RWPE2 (cell line): ENCODE results near the gene TMCO1.
"Not testable (repeated sequence)": the region's sequence is repeated elsewhere in the genome, so short reads cannot be mapped to it uniquely, and the experiment has no call there.

Experiments used
- ATAC-seq: fragments of 200-7000 bp; cut with Tn5 transposase; 3 replicates; pipeline ENCODE4 v1.9.1; 2021; ENCODE audit warnings: low read depth
- DNase-seq: peaks from one replicate; pipeline ENCODE4 v3.0.0-alpha.2; 2020; ENCODE audit warnings: low spot score
- H3K27ac ChIP-seq: fragments of 450-650 bp; 2 replicates; pipeline ENCODE4 v1.5.1; 2017; ENCODE audit warnings: mild to moderate bottlenecking; ENCODE audit not compliant: poor library complexity, severe bottlenecking
- H3K27me3 ChIP-seq: fragments of 250-450 bp; sonication (Bioruptor Pico); 2 replicates; pipeline ENCODE4 v1.5.1; 2021; ENCODE audit warnings: mild to moderate bottlenecking, moderate library complexity; ENCODE audit not compliant: insufficient read depth, poor library complexity, severe bottlenecking
- H3K36me3 ChIP-seq: fragments of 250-450 bp; sonication (Bioruptor Pico); 2 replicates; pipeline ENCODE4 v1.5.1; 2020; ENCODE audit warnings: low read depth, mild to moderate bottlenecking, moderate library complexity
- H3K4me1 ChIP-seq: fragments of 250-450 bp; sonication (Bioruptor Pico); 2 replicates; pipeline ENCODE4 v1.5.1; 2021; ENCODE audit warnings: mild to moderate bottlenecking, moderate library complexity; ENCODE audit not compliant: insufficient read depth, poor library complexity, severe bottlenecking
- H3K4me3 ChIP-seq: fragments of 250-450 bp; sonication (Bioruptor Pico); 2 replicates; pipeline ENCODE4 v1.5.1; 2021; ENCODE audit warnings: mild to moderate bottlenecking, moderate library complexity; ENCODE audit not compliant: severe bottlenecking
- H3K9me3 ChIP-seq: fragments of 250-450 bp; sonication (Bioruptor Pico); 2 replicates; pipeline ENCODE4 v1.5.1; 2021; ENCODE audit warnings: mild to moderate bottlenecking, moderate library complexity; ENCODE audit not compliant: severe bottlenecking
- CTCF ChIP-seq: fragments of 450-650 bp; IDR thresholded peaks from one replicate; pipeline ENCODE4 v1.5.1; 2017; ENCODE audit warnings: mild to moderate bottlenecking, moderate library complexity; ENCODE audit not compliant: poor library complexity, severe bottlenecking

The TMCO1 gene

GRCh38 chr1:165703648-165704047 is 65.0 kb downstream of the TMCO1 start:
- Histone ChIP-seq H3K4me1 (peaks cover 2% of the 10 kb centered on the region), H3K36me3 (no peaks in the 10 kb centered on the region), H3K9me3 (no peaks in the 10 kb centered on the region), H3K27ac (no peak overlapping the region), H3K27me3 (peaks cover 9% of the 10 kb centered on the region), H3K4me3 (no peak overlapping the region)
- DNase-seq = no peak
- no peak for ATAC-seq
- no peak for TF ChIP-seq CTCF

- ATAC-seq, H3K4me1 ChIP-seq, H3K27me3 ChIP-seq, DNase-seq, H3K4me3 ChIP-seq, H3K36me3 ChIP-seq, H3K27ac ChIP-seq, H3K9me3 ChIP-seq: not testable (repeated sequence)
Measured at GRCh38 chr1:165701922-165702321, 66.7 kb downstream of the TMCO1 start.

- DNase-seq (no peak), ATAC-seq (no peak)
- TF ChIP-seq CTCF = no peak
- H3K9me3 ChIP-seq = no peaks in the 10 kb centered on the region
- H3K27me3 ChIP-seq = no peaks in the 10 kb centered on the region
- H3K36me3 ChIP-seq = peaks cover 6% of the 10 kb centered on the region
- peaks cover 17% of the 10 kb centered on the region for H3K4me1 ChIP-seq
- no peak overlapping the region for H3K27ac ChIP-seq
- no peak overlapping the region for H3K4me3 ChIP-seq
Measured at GRCh38 chr1:165699577-165699976, 69.1 kb downstream of the TMCO1 start.

- TF ChIP-seq CTCF = no peak
- Histone ChIP-seq H3K27ac (peak overlapping the region; percentile 88), H3K4me1 (peaks cover 17% of the 10 kb centered on the region), H3K9me3 (no peaks in the 10 kb centered on the region), H3K27me3 (no peaks in the 10 kb centered on the region), H3K36me3 (peaks cover 13% of the 10 kb centered on the region), H3K4me3 (peak overlapping the region; percentile 98)
- DNase-seq (no peak), ATAC-seq (no peak)
Measured at GRCh38 chr1:165698761-165699052, 70.0 kb downstream of the TMCO1 start.

- DNase-seq = peak; percentile 76
Measured at GRCh38 chr1:165697881-165698760, 70.5 kb downstream of the TMCO1 start, which contains the start of gene ALDH9A1. ALDH9A1 (minus strand) TSS chr1:165698562; CDS start chr1:165698558, 4 bp downstream.

More at GRCh38 chr1:165697881-165698760, 70.5 kb downstream of the TMCO1 start, which contains the start of gene ALDH9A1:
- Histone ChIP-seq H3K9me3 (no peaks in the 10 kb centered on the region), H3K27me3 (no peaks in the 10 kb centered on the region), H3K27ac (peak within 1 kb of the TSS; percentile 88), H3K4me3 (peak within 1 kb of the TSS; percentile 98), H3K4me1 (peaks cover 17% of the 10 kb centered on the region), H3K36me3 (peaks cover 19% of the 10 kb centered on the region)
- peak; percentile 57 for TF ChIP-seq CTCF
- ATAC-seq = peak; percentile 88
